GM12878 (cell line): ENCODE results near the gene KIRREL3. TPM values are rescaled to one million over a fixed set of nuclear protein-coding genes. Genes with fewer than 3 reads are reported as not detected.

Experiments
- ATAC-seq: fragments of 200-7000 bp; cut with Tn5 transposase; 3 replicates; pipeline ENCODE4 v1.9.1; 2020; ENCODE audit warnings: mild to moderate bottlenecking, moderate library complexity
- BruUV-seq: library from RNA; stranded (reverse); fragments of 400-500 nt; replicated peaks from 2 replicates; lab custom pipeline; 2021; lab: Mats Ljungman, UMichigan
- CTCF ChIA-PET: fragments of 300-600 bp; sonication (Branson Sonifier 250); formaldehyde crosslinking; extraction: SDS; loops from one replicate; lab custom pipeline; 2021; ENCODE audit warnings: inconsistent platforms; lab: Yijun Ruan, JAX
- POLR2A ChIA-PET: fragments of 350-600 bp; formaldehyde crosslinking; extraction: SDS; loops from one replicate; lab custom pipeline; 2021; ENCODE audit warnings: inconsistent platforms; lab: Charles Lee
- RAD21 ChIA-PET: fragments of 300-600 bp; sonication (Branson Sonifier 250); formaldehyde crosslinking; loops from one replicate; lab custom pipeline; 2023; ENCODE audit warnings: antibody characterized with exemption; ENCODE audit not compliant: unreplicated experiment; lab: Charles Lee
- SMC1A ChIA-PET: fragments of 300-600 bp; sonication (Branson Sonifier 250); formaldehyde crosslinking; loops from one replicate; lab custom pipeline; 2023; ENCODE audit not compliant: unreplicated experiment, uncharacterized antibody; lab: Charles Lee
- DNase-seq: peaks from one replicate; pipeline ENCODE4 v3.0.0-alpha.2; 2011; ENCODE audit warnings: low read depth, low spot score
- FAIRE-seq: peaks from 3 replicates; lab custom pipeline; 2011; peaks lifted over from hg19 to GRCh38; lab: Jason Lieb, UNC
- H2AFZ ChIP-seq: 2 replicates; pipeline ENCODE4 v1.6.0; 2011; ENCODE audit warnings: low read depth, low read length, control low read depth; ENCODE audit not compliant: control insufficient read depth
- H3K27ac ChIP-seq: 2 replicates; pipeline ENCODE4 v1.5.1; 2011; ENCODE audit warnings: control low read depth; ENCODE audit not compliant: control insufficient read depth, insufficient read depth
- H3K27me3 ChIP-seq, 2 experiments: replicated peaks in 1 of 2; 2 replicates each; pipeline versions ENCODE4 v1.6.0 to v1.6.1; 2011; ENCODE audit warnings: low read length in 1 of 2; ENCODE audit not compliant: control insufficient read depth in 2 of 2, insufficient read depth in 2 of 2
- H3K36me3 ChIP-seq, 2 experiments: 2 replicates each; pipeline ENCODE4 v1.5.1; 2011; ENCODE audit warnings: low read length in 1 of 2; ENCODE audit not compliant: control insufficient read depth in 2 of 2, insufficient read depth in 2 of 2
- H3K4me1 ChIP-seq: 2 replicates; pipeline ENCODE4 v1.6.1; 2011; ENCODE audit warnings: mild to moderate bottlenecking, low read length, moderate library complexity, mixed read lengths; ENCODE audit not compliant: control insufficient read depth, insufficient read depth
- H3K4me2 ChIP-seq: 2 replicates; pipeline ENCODE4 v1.6.0; 2011; ENCODE audit warnings: control low read depth; ENCODE audit not compliant: control insufficient read depth, insufficient read depth
- H3K4me3 ChIP-seq: fragments of 200-600 bp; sonication (generic); 2 replicates; pipeline ENCODE4 v1.5.1; 2016
- H3K79me2 ChIP-seq: 2 replicates; pipeline ENCODE4 v1.6.0; 2011; ENCODE audit warnings: low read length; ENCODE audit not compliant: control insufficient read depth, insufficient read depth
- H3K9ac ChIP-seq: 2 replicates; pipeline ENCODE4 v1.8.0; 2011; ENCODE audit warnings: low read length, control low read depth, mixed read lengths; ENCODE audit not compliant: control insufficient read depth, insufficient read depth
- H3K9me3 ChIP-seq: replicated peaks from 3 replicates; pipeline ENCODE4 v1.5.1; 2011; ENCODE audit warnings: mild to moderate bottlenecking, low read length; ENCODE audit not compliant: control insufficient read depth, insufficient read depth
- H4K20me1 ChIP-seq: 2 replicates; pipeline ENCODE4 v1.6.0; 2011; ENCODE audit not compliant: control insufficient read depth, insufficient read depth
- EGR1 ChIP-seq, 2 experiments: IDR thresholded peaks; 1 replicate in 1 of 2; 2 replicates in 1 of 2; pipeline ENCODE4 v1.6.1; 2011 to 2012; ENCODE audit warnings: low read depth in 2 of 2, low read length in 2 of 2, borderline replicate concordance in 1 of 2, mild to moderate bottlenecking in 1 of 2, moderate library complexity in 1 of 2
- HDGF ChIP-seq: fragments of 450-650 bp; IDR thresholded peaks from 2 replicates; pipeline ENCODE4 v1.6.1; 2016; ENCODE audit warnings: antibody characterized with exemption
- NR2C2 ChIP-seq: IDR thresholded peaks from 2 replicates; pipeline ENCODE4 v1.6.1; 2011; ENCODE audit warnings: borderline replicate concordance, low read depth; ENCODE audit not compliant: control insufficient read depth, insufficient read length
- POLR2AphosphoS5 ChIP-seq: IDR thresholded peaks from 2 replicates; pipeline ENCODE4 v1.6.1; 2011; ENCODE audit warnings: mild to moderate bottlenecking, low read length, inconsistent platforms
- RB1 ChIP-seq: fragments of 450-650 bp; formaldehyde crosslinking; IDR thresholded peaks from 2 replicates; pipeline ENCODE4 v1.6.1; 2017; ENCODE audit warnings: mild to moderate bottlenecking, borderline replicate concordance
- SMARCA5 ChIP-seq: fragments of 450-650 bp; IDR thresholded peaks from 2 replicates; pipeline ENCODE4 v1.6.1; 2017; ENCODE audit warnings: mild to moderate bottlenecking
- SP1 ChIP-seq: IDR thresholded peaks from one replicate; pipeline ENCODE4 v1.6.1; 2011; ENCODE audit warnings: low read depth, low read length
- TAF1 ChIP-seq: IDR thresholded peaks from 2 replicates; pipeline ENCODE4 v1.6.1; 2011; ENCODE audit warnings: mild to moderate bottlenecking, low read depth, low read length, borderline replicate concordance
- USF1 ChIP-seq: IDR thresholded peaks from 2 replicates; pipeline ENCODE4 v1.6.1; 2011; ENCODE audit warnings: borderline replicate concordance, low read depth, mild to moderate bottlenecking, moderate library complexity, mixed read lengths, low read length; ENCODE audit not compliant: insufficient read depth; ENCODE audit errors: extremely low read length
- USF2 ChIP-seq: IDR thresholded peaks from 2 replicates; pipeline ENCODE4 v1.6.1; 2011; ENCODE audit warnings: low read depth, low read length, improper control_type of control experiment, borderline replicate concordance
- ZNF24 ChIP-seq: fragments of 450-650 bp; IDR thresholded peaks from 2 replicates; pipeline ENCODE4 v1.6.1; 2017; ENCODE audit warnings: antibody characterized with exemption, mild to moderate bottlenecking
- WGBS: methylation state at CpG from one replicate; pipeline ENCODE4 v1.1.6; 2016; ENCODE audit warnings: low lambda C conversion rate; ENCODE audit not compliant: insufficient replicate concordance, insufficient coverage; ENCODE audit errors: missing lambda C conversion rate; 5-methylcytosine and 5-hydroxymethylcytosine counted together
- in situ Hi-C: fragments of 300-500 bp; cut with MboI; formaldehyde crosslinking; loops from 9 replicates; pipeline ENCODE4 v1.14.3; 2018; ENCODE audit warnings: mixed read lengths
- intact Hi-C: fragments of 100-400 bp; cut with micrococcal nuclease; formaldehyde crosslinking; loops from one replicate; pipeline ENCODE4 v1.14.2; 2022; ENCODE audit not compliant: unreplicated experiment
- polyA plus RNA-seq, 11 experiments: library from polyadenylated mRNA; depleted of rRNA in 4 of 11; unstranded in 6 of 11; stranded (reverse) in 5 of 11; fragments of >200 nt; fragmentation: Nextera tagmentation in 4 of 11; fragmentation: Illumina TruSeq in 1 of 11; extraction: Ambion mirVana in 4 of 11; extraction: Trizol in 1 of 11; gene quantifications; 1 replicate in 1 of 11; 2 replicates in 10 of 11; pipeline versions ENCODE4 v1.2.1 to v1.2.3, GENCODE V29; 2011 to 2016; ENCODE audit warnings: inconsistent platforms in 2 of 11, missing spikeins in 2 of 11, low read depth in 1 of 11
- total RNA-seq, 4 experiments: library from RNA; depleted of rRNA in 3 of 4; stranded (reverse); fragments of >200 nt in 3 of 4; fragmentation: Illumina TruSeq in 1 of 4; extraction: Trizol in 1 of 4; gene quantifications; 2 replicates each; pipeline versions ENCODE4 v1.2.1 to v1.2.3, GENCODE V29; 2013 to 2021
- TF ChIP-seq, protein P1 (sequence below): fragments of 450-650 bp; IDR thresholded peaks from 2 replicates; pipeline ENCODE4 v1.6.1; 2017; ENCODE audit warnings: antibody characterized with exemption, mild to moderate bottlenecking, moderate library complexity
- TF ChIP-seq, protein P2 (sequence below): fragments of 450-650 bp; formaldehyde crosslinking; IDR thresholded peaks from 2 replicates; pipeline ENCODE4 v1.4.0; 2020; ENCODE audit warnings: mild to moderate bottlenecking, moderate library complexity
- TF ChIP-seq, protein P3 (sequence below): IDR thresholded peaks from 2 replicates; pipeline ENCODE4 v1.6.1; 2012; ENCODE audit warnings: low read depth, low read length, improper control_type of control experiment

Gene KIRREL3
- total and polyA plus RNA-seq, 10 of the 15 experiments (the other 5 are each of a cell fraction or from before 2014, with no cell fraction given): under 0.01 TPM; not detected in 9

DNA sequence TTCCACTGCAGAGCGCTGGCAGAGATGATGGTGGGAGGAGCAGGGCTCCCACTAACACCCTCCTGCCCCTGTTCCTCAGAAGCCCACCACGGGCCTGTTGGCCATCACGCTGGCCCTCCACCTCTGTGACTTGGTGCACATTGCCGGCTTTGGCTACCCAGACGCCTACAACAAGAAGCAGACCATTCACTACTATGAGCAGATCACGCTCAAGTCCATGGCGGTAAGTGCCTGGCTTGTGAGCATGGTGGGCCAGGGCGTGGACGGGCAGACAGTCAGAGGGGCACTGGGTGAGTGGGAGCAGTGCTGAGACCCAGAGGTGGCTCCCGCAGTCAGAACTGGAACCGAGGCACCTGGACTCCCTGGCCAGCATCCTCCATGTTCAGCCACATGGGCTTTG, 587.1 kb downstream of the KIRREL3 start:
- Histone ChIP-seq H3K27ac (no peak overlapping the region), H4K20me1 (no peaks in the 10 kb centered on the region), H2AFZ (no peak overlapping the region), H3K4me3 (no peak overlapping the region), H3K36me3 (no peaks in the 10 kb centered on the region), H3K9me3 (no peaks in the 10 kb centered on the region), H3K79me2 (no peaks in the 10 kb centered on the region), H3K4me2 (no peak overlapping the region), H3K4me1 (no peaks in the 10 kb centered on the region), H3K9ac (no peak overlapping the region), H3K27me3 (peaks cover 0 to 2% of the 10 kb centered on the region in 2 experiments; a peak in 2 of 4 replicates)
- ChIA-PET RAD21 (no interaction called here), CTCF (interaction anchor here (1.3 kb wide), 1 partner anchor 67 kb away, joined by 4 read pairs; no protein-coding TSS in a partner anchor), POLR2A (no interaction called here), SMC1A (no interaction called here)
- in situ Hi-C loops: no loop called here
- DNase-seq (no peak), FAIRE-seq (no peak), ATAC-seq (no peak)
- BruUV-seq: no TSS peak
- WGBS: 62% methylated on average over 11 of the region's 11 CpGs
- intact Hi-C loops: no loop called here
- TF ChIP-seq USF1 (no peak), EGR1 (IDR thresholded peaks at IDR 0.05; ENCODE audit: borderline replicate concordance in 1 of 2, low read depth in 2 of 2, low read length in 2 of 2) (no peak), SP1 (no peak), RB1 (no peak), ZNF24 (no peak), NR2C2 (no peak), HDGF (no peak), POLR2AphosphoS5 (no peak), USF2 (no peak), TAF1 (no peak), SMARCA5 (no peak)
- TF ChIP-seq, protein P1, sequence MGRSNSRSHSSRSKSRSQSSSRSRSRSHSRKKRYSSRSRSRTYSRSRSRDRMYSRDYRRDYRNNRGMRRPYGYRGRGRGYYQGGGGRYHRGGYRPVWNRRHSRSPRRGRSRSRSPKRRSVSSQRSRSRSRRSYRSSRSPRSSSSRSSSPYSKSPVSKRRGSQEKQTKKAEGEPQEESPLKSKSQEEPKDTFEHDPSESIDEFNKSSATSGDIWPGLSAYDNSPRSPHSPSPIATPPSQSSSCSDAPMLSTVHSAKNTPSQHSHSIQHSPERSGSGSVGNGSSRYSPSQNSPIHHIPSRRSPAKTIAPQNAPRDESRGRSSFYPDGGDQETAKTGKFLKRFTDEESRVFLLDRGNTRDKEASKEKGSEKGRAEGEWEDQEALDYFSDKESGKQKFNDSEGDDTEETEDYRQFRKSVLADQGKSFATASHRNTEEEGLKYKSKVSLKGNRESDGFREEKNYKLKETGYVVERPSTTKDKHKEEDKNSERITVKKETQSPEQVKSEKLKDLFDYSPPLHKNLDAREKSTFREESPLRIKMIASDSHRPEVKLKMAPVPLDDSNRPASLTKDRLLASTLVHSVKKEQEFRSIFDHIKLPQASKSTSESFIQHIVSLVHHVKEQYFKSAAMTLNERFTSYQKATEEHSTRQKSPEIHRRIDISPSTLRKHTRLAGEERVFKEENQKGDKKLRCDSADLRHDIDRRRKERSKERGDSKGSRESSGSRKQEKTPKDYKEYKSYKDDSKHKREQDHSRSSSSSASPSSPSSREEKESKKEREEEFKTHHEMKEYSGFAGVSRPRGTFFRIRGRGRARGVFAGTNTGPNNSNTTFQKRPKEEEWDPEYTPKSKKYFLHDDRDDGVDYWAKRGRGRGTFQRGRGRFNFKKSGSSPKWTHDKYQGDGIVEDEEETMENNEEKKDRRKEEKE: no peak
- TF ChIP-seq, protein P2, sequence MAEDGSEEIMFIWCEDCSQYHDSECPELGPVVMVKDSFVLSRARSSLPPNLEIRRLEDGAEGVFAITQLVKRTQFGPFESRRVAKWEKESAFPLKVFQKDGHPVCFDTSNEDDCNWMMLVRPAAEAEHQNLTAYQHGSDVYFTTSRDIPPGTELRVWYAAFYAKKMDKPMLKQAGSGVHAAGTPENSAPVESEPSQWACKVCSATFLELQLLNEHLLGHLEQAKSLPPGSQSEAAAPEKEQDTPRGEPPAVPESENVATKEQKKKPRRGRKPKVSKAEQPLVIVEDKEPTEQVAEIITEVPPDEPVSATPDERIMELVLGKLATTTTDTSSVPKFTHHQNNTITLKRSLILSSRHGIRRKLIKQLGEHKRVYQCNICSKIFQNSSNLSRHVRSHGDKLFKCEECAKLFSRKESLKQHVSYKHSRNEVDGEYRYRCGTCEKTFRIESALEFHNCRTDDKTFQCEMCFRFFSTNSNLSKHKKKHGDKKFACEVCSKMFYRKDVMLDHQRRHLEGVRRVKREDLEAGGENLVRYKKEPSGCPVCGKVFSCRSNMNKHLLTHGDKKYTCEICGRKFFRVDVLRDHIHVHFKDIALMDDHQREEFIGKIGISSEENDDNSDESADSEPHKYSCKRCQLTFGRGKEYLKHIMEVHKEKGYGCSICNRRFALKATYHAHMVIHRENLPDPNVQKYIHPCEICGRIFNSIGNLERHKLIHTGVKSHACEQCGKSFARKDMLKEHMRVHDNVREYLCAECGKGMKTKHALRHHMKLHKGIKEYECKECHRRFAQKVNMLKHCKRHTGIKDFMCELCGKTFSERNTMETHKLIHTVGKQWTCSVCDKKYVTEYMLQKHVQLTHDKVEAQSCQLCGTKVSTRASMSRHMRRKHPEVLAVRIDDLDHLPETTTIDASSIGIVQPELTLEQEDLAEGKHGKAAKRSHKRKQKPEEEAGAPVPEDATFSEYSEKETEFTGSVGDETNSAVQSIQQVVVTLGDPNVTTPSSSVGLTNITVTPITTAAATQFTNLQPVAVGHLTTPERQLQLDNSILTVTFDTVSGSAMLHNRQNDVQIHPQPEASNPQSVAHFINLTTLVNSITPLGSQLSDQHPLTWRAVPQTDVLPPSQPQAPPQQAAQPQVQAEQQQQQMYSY: no peak
- TF ChIP-seq, protein P3, sequence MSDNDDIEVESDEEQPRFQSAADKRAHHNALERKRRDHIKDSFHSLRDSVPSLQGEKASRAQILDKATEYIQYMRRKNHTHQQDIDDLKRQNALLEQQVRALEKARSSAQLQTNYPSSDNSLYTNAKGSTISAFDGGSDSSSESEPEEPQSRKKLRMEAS: no peak
